Activated CD4-positive, alpha-beta memory T cell treated with anti-CD3 and anti-CD28 coated beads for 36 hours (primary cell): Measurements from ENCODE around the gene MAST1. TPM values are rescaled to one million over a fixed set of nuclear protein-coding genes. Genes with fewer than 3 reads are reported as not detected.
A peak's percentile ranks its signal among the peaks of the same experiment; 100 is the strongest.
"Not testable (repeated sequence)": the region's sequence is repeated elsewhere in the genome, so short reads cannot be mapped to it uniquely, and the experiment has no call there.

Experiments used
- CTCF ChIA-PET: fragments of 350-600 bp; sonication (Branson Sonifier 250); formaldehyde crosslinking; loops from one replicate; lab custom pipeline; 2021; ENCODE audit warnings: antibody characterized with exemption, inconsistent platforms; lab: Charles Lee
- POLR2A ChIA-PET: fragments of 350-600 bp; sonication (Branson Sonifier 250); formaldehyde crosslinking; loops from one replicate; lab custom pipeline; 2021; ENCODE audit warnings: antibody characterized with exemption; lab: Charles Lee
- DNase-seq: peaks from one replicate; pipeline ENCODE4 v3.0.0-alpha.2; 2020
- H3K27ac Mint-ChIP-seq: one replicate; pipeline ENCODE4 v1.8.0; 2021; ENCODE audit warnings: mixed read lengths
- H3K27me3 Mint-ChIP-seq: one replicate; pipeline ENCODE4 v1.8.0; 2021; ENCODE audit warnings: mixed read lengths
- H3K36me3 Mint-ChIP-seq: one replicate; pipeline ENCODE4 v1.8.0; 2021; ENCODE audit warnings: mixed read lengths
- H3K4me1 Mint-ChIP-seq: one replicate; pipeline ENCODE4 v1.8.0; 2021; ENCODE audit warnings: low read depth, mixed read lengths
- H3K4me3 Mint-ChIP-seq: one replicate; pipeline ENCODE4 v1.8.0; 2021; ENCODE audit warnings: mild to moderate bottlenecking, mixed read lengths
- H3K9me3 Mint-ChIP-seq: one replicate; pipeline ENCODE4 v1.8.0; 2021; ENCODE audit warnings: mixed read lengths
- intact Hi-C: fragments of 100-400 bp; cut with micrococcal nuclease; formaldehyde crosslinking; loops from one replicate; pipeline ENCODE4 v1.15.1; 2023
- total RNA-seq, 2 experiments: library from RNA; stranded (reverse); gene quantifications; one replicate each; pipeline ENCODE4 v1.2.3, GENCODE V29; 2021

The MAST1 gene
- total RNA-seq, 2 experiments from 2014 or later, result 1.7 to 2.3 TPM

GRCh38 chr19:12888006-12888603 lies 49.8 kb downstream of the MAST1 start:
- CTCF ChIA-PET, result interaction anchor here (1.0 kb wide), 1 partner anchor 77 kb away, joined by 4 read pairs; no protein-coding TSS in a partner anchor
- intact Hi-C loops, result no loop called here
- Mint-ChIP-seq H3K27me3 (no peaks in the 10 kb centered on the region), H3K36me3 (peaks cover 2% of the 10 kb centered on the region), H3K27ac (no peak overlapping the region), H3K4me3 (no peak overlapping the region), H3K9me3 (peaks cover 7% of the 10 kb centered on the region), H3K4me1 (peaks cover 35% of the 10 kb centered on the region)
- POLR2A ChIA-PET, result interaction anchor here (1.4 kb wide), 1 partner anchor 45 kb away, joined by 3 read pairs; the partner anchor contains the start of gene FARSA
- no peak for DNase-seq

- intact Hi-C loops, H3K9me3 Mint-ChIP-seq, H3K36me3 Mint-ChIP-seq, DNase-seq, H3K27me3 Mint-ChIP-seq: not testable (repeated sequence)
- ChIA-PET CTCF (interaction anchor here (0.7 to 2.0 kb wide), 12 partner anchors 8 to 219 kb away, joined by 3 to 19 read pairs (median 4); partner anchors contain the start of genes DNASE2, SYCE2 and TRIR), POLR2A (interaction anchor here (0.8 to 1.4 kb wide), 10 partner anchors 8 to 156 kb away, joined by 3 to 6 read pairs (median 4); partner anchors contain the start of genes CALR, DNASE2 and TRIR)
- peak overlapping the region; percentile 80 for H3K27ac Mint-ChIP-seq
- H3K4me1 Mint-ChIP-seq, result peaks cover 29% of the 10 kb centered on the region
- H3K4me3 Mint-ChIP-seq, result peak overlapping the region; percentile 99
These were observed 52.0 kb downstream of the MAST1 start for GRCh38 chr19:12890299-12890786.

GRCh38 chr19:12890787-12891552 lies 52.7 kb downstream of the MAST1 start, which contains the start of gene GCDH:
Gene GCDH (plus strand): TSS chr19:12891160. CDS start chr19:12891305, 145 bp downstream.
- intact Hi-C loops, result loop anchor here (1.0 kb wide), 2 partner anchors 28 to 47 kb away; partner anchors contain the start of genes CALR and SYCE2
- Mint-ChIP-seq H3K4me1 (peaks cover 29% of the 10 kb centered on the region), H3K4me3 (peak within 1 kb of the TSS; percentile 99), H3K27ac (peak within 1 kb of the TSS; percentile 81), H3K27me3 (no peaks in the 10 kb centered on the region), H3K36me3 (peaks cover 8% of the 10 kb centered on the region), H3K9me3 (no peaks in the 10 kb centered on the region)
- ChIA-PET POLR2A (interaction anchor here (0.6 to 1.4 kb wide), 11 partner anchors 8 to 732 kb away, joined by 3 to 6 read pairs (median 4); partner anchors contain the start of genes CALR, DNASE2 and TRIR), CTCF (interaction anchor here (0.7 to 2.0 kb wide), 13 partner anchors 9 to 219 kb away, joined by 3 to 19 read pairs (median 4); partner anchors contain the start of genes DNASE2, SYCE2 and TRIR)
- DNase-seq, result peak; percentile 98

DNA sequence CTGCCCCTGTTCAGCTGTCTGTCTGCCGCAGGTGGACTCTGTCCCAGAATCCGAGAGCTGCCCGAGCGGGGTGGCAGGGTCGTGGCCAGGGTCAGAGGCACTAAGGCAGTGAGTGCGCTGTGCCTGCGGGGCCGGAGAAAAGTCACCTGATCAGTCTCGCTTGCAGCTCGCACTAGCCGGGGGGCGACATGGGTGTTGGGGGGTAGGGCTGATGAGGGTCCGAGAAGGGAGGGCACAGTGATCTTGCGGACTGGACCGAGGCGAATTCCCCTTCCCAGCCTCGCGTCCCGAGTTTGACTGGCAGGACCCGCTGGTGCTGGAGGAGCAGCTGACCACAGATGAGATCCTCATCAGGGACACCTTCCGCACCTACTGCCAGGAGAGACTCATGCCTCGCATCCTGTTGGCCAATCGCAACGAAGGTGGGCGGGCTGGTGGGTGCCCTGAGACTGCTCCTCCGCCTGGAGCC lies 53.3 kb downstream of the MAST1 start:
- H3K27ac Mint-ChIP-seq, result peak overlapping the region; percentile 81
- peaks cover 25% of the 10 kb centered on the region for H3K4me1 Mint-ChIP-seq
- CTCF ChIA-PET, result interaction anchor here (0.8 to 2.0 kb wide), 8 partner anchors 10 to 134 kb away, joined by 3 to 19 read pairs (median 5); partner anchors contain the start of gene DNASE2
- H3K27me3 Mint-ChIP-seq, result no peaks in the 10 kb centered on the region
- no peaks in the 10 kb centered on the region for H3K9me3 Mint-ChIP-seq
- DNase-seq, result no peak
- POLR2A ChIA-PET, result interaction anchor here (0.6 to 1.1 kb wide), 7 partner anchors 10 to 732 kb away, joined by 3 to 6 read pairs (median 4); partner anchors contain the start of genes CALR, DNASE2 and TRIR
- intact Hi-C loops, result loop anchor here (1.0 kb wide), 2 partner anchors 28 to 47 kb away; partner anchors contain the start of genes CALR and SYCE2
- peak overlapping the region; percentile 99 for H3K4me3 Mint-ChIP-seq
- H3K36me3 Mint-ChIP-seq, result peaks cover 8% of the 10 kb centered on the region

- intact Hi-C loops, result no loop called here
- H3K27me3 Mint-ChIP-seq, result no peaks in the 10 kb centered on the region
- ChIA-PET CTCF (interaction anchor here (1.2 to 1.3 kb wide), 2 partner anchors 9 to 72 kb away, joined by 3 to 4 read pairs; no protein-coding TSS in a partner anchor), POLR2A (no interaction called here)
- peaks cover 24% of the 10 kb centered on the region for H3K4me1 Mint-ChIP-seq
- DNase-seq, result no peak
- H3K4me3 Mint-ChIP-seq, result no peak overlapping the region
- no peaks in the 10 kb centered on the region for H3K9me3 Mint-ChIP-seq
- no peak overlapping the region for H3K27ac Mint-ChIP-seq
- peaks cover 12% of the 10 kb centered on the region for H3K36me3 Mint-ChIP-seq
These were observed 55.3 kb downstream of the MAST1 start for GRCh38 chr19:12893582-12893981.

DNA sequence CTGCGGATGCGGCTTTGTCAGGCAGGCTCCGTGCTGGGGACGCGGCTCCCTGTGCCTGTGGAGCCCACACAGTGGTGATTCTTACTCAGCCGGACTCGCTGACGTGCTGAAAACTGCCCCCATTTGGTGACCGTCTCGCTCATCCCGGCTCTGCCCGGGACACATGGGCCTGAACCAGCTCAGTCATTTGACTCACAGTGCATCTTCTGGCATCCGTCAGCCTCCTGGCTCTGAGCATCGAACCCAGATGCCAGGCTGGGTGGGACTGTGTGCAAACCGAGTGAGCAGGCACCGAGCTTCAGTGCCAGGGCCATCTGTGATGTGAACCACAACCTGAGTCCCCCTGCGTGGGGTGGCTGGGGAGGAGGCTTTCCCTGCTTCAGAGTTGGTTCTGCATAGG lies 58.1 kb downstream of the MAST1 start:
- no peaks in the 10 kb centered on the region for H3K9me3 Mint-ChIP-seq
- H3K27ac Mint-ChIP-seq, result no peak overlapping the region
- intact Hi-C loops, result no loop called here
- H3K27me3 Mint-ChIP-seq, result no peaks in the 10 kb centered on the region
- DNase-seq, result no peak
- CTCF ChIA-PET, result no interaction called here
- peaks cover 12% of the 10 kb centered on the region for H3K36me3 Mint-ChIP-seq
- no peak overlapping the region for H3K4me3 Mint-ChIP-seq
- POLR2A ChIA-PET, result no interaction called here
- peaks cover 13% of the 10 kb centered on the region for H3K4me1 Mint-ChIP-seq

- Mint-ChIP-seq H3K27me3 (no peaks in the 10 kb centered on the region), H3K4me1 (peaks cover 4% of the 10 kb centered on the region), H3K4me3 (no peak overlapping the region), H3K27ac (peak overlapping the region; percentile 35), H3K36me3 (peaks cover 4% of the 10 kb centered on the region), H3K9me3 (no peaks in the 10 kb centered on the region)
- DNase-seq, result peak; percentile 41
- CTCF ChIA-PET, result interaction anchor here (1.5 kb wide), 1 partner anchor 143 kb away, joined by 4 read pairs; no protein-coding TSS in a partner anchor
- POLR2A ChIA-PET, result interaction anchor here (1.4 kb wide), 1 partner anchor 19 kb away, joined by 3 read pairs; the partner anchor contains the start of gene SYCE2
- intact Hi-C loops, result no loop called here
These were observed 61.7 kb downstream of the MAST1 start for GRCh38 chr19:12899891-12900518.

GRCh38 chr19:12907166-12907565 lies 68.9 kb downstream of the MAST1 start:
- intact Hi-C loops, result no loop called here
- POLR2A ChIA-PET, result no interaction called here
- Mint-ChIP-seq H3K27ac (no peak overlapping the region), H3K36me3 (no peaks in the 10 kb centered on the region), H3K4me3 (no peak overlapping the region), H3K27me3 (no peaks in the 10 kb centered on the region), H3K4me1 (no peaks in the 10 kb centered on the region), H3K9me3 (no peaks in the 10 kb centered on the region)
- CTCF ChIA-PET, result interaction anchor here (1.3 kb wide), 1 partner anchor 58 kb away, joined by 4 read pairs; no protein-coding TSS in a partner anchor
- DNase-seq, result no peak

DNA sequence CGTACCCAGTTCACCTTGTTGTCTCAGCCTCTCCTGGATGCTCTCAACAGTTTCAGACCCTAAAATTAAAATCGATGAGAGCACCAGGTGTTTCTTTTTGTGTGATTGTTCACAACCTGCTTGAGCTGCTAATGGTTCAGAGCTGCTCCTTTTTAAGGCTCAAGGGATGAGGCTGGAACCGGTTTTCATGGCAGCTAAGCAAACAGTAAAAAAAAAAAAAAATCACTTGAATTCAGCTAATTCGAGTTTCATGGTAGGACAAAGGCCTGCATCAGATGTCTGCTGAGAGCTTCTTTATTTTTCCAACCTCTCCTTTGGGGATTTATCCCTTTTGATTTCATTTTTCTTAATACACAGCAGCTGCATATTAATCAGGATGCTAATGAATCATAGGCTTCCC lies 74.3 kb downstream of the MAST1 start:
- no peak for DNase-seq
- ChIA-PET POLR2A (interaction anchor here (0.6 kb wide), 2 partner anchors 243 to 1353 kb away, joined by 3 read pairs; no protein-coding TSS in a partner anchor), CTCF (interaction anchor here (0.7 to 2.6 kb wide), 3 partner anchors 21 to 1660 kb away, joined by 3 to 12 read pairs (median 5); partner anchors contain the start of gene GCDH)
- H3K4me1 Mint-ChIP-seq, result peaks cover 11% of the 10 kb centered on the region
- no peak overlapping the region for H3K27ac Mint-ChIP-seq
- H3K36me3 Mint-ChIP-seq, result no peaks in the 10 kb centered on the region
- H3K27me3 Mint-ChIP-seq, result no peaks in the 10 kb centered on the region
- H3K9me3 Mint-ChIP-seq, result no peaks in the 10 kb centered on the region
- intact Hi-C loops, result no loop called here
- H3K4me3 Mint-ChIP-seq, result no peak overlapping the region

- Mint-ChIP-seq H3K27ac (no peak overlapping the region), H3K4me3 (no peak overlapping the region), H3K27me3 (no peaks in the 10 kb centered on the region), H3K36me3 (no peaks in the 10 kb centered on the region), H3K9me3 (no peaks in the 10 kb centered on the region), H3K4me1 (peaks cover 11% of the 10 kb centered on the region)
- POLR2A ChIA-PET, result interaction anchor here (0.6 to 1.3 kb wide), 4 partner anchors 22 to 1354 kb away, joined by 3 to 4 read pairs (median 4); partner anchors contain the start of genes GCDH and RNASEH2A
- intact Hi-C loops, result no loop called here
- DNase-seq, result no peak
- CTCF ChIA-PET, result interaction anchor here (0.6 to 2.6 kb wide), 5 partner anchors 22 to 1660 kb away, joined by 3 to 12 read pairs (median 5); partner anchors contain the start of gene GCDH
These were observed 74.8 kb downstream of the MAST1 start for GRCh38 chr19:12913011-12913561.
